Measurements from ENCODE around the gene TENM4. TPM values are rescaled to one million over a fixed set of nuclear protein-coding genes. Genes with fewer than 3 reads are reported as not detected.
A peak's percentile ranks its signal among the peaks of the same experiment; 100 is the strongest.
"Not testable (repeated sequence)": the region's sequence is repeated elsewhere in the genome, so short reads cannot be mapped to it uniquely, and the experiment has no call there.

The TENM4 gene
- total and polyA plus RNA-seq, 11 donors = 0.08 to 6.4 (median 1.0) TPM

- Histone ChIP-seq H3K27me3 (no peaks in the 10 kb centered on the region), H3K4me1 (peaks cover 0 to 20% (median 0%) of the 10 kb centered on the region in 12 donors), H3K4me3 (no peak overlapping the region), H3K36me3 (no peaks in the 10 kb centered on the region), H3K27ac (no peak overlapping the region), H3K9me3 (no peaks in the 10 kb centered on the region)
- TF ChIP-seq POLR2A (IDR thresholded peaks at IDR 0.05) = no peak
- TF ChIP-seq, protein P1, sequence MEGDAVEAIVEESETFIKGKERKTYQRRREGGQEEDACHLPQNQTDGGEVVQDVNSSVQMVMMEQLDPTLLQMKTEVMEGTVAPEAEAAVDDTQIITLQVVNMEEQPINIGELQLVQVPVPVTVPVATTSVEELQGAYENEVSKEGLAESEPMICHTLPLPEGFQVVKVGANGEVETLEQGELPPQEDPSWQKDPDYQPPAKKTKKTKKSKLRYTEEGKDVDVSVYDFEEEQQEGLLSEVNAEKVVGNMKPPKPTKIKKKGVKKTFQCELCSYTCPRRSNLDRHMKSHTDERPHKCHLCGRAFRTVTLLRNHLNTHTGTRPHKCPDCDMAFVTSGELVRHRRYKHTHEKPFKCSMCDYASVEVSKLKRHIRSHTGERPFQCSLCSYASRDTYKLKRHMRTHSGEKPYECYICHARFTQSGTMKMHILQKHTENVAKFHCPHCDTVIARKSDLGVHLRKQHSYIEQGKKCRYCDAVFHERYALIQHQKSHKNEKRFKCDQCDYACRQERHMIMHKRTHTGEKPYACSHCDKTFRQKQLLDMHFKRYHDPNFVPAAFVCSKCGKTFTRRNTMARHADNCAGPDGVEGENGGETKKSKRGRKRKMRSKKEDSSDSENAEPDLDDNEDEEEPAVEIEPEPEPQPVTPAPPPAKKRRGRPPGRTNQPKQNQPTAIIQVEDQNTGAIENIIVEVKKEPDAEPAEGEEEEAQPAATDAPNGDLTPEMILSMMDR (IDR thresholded peaks at IDR 0.05) = no peak
- ATAC-seq (no peak), DNase-seq (no peak)
- intact Hi-C loops (cut with DNase I) = no loop called here
- WGBS, 4 donors = 90 to 95% (median 92%) methylated on average over 4 of the region's 4 CpGs
These were observed 609.3 kb downstream of the TENM4 start for GRCh38 chr11:78831571-78831970.

DNA sequence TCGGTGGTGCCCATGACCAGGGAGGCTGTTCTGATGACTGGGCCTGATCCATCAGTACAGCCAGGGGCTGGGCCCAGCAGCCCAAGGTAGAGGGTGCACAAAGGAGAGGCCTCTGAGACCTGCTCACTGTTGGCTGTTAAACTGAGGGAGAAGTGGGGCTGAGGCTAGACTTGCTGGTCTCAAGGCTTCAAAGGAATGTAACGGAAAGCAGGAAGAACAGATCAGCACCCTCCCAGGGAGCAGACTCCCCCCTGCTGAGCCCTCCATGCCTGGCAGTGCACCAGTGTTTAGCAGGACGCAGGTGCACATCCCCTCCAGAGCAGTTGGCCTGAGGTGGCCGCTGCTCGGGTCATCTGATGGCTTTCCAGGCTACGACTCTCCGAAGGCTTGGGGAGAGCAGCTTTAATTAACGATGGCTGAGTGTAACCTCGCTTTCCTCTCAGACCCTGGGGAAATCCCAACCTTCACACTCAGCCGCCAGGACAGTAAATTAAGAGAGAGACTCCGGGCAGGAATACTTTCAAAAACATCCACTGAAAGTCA is 610.5 kb downstream of the TENM4 start:
- TF ChIP-seq, protein P1 (IDR thresholded peaks at IDR 0.05) = no peak
- no peak overlapping the region for H3K27ac ChIP-seq
- no peaks in the 10 kb centered on the region for H3K9me3 ChIP-seq
- WGBS, 4 donors = 65 to 84% (median 74%) methylated on average over 9 to 11 of the region's 11 CpGs
- no peak for ATAC-seq
- H3K36me3 ChIP-seq = no peaks in the 10 kb centered on the region
- H3K4me1 ChIP-seq = peaks cover 0 to 20% (median 0%) of the 10 kb centered on the region in 12 donors
- no peaks in the 10 kb centered on the region for H3K27me3 ChIP-seq
- no peak for DNase-seq
- no peak overlapping the region for H3K4me3 ChIP-seq
- intact Hi-C loops (cut with DNase I) = no loop called here

DNA sequence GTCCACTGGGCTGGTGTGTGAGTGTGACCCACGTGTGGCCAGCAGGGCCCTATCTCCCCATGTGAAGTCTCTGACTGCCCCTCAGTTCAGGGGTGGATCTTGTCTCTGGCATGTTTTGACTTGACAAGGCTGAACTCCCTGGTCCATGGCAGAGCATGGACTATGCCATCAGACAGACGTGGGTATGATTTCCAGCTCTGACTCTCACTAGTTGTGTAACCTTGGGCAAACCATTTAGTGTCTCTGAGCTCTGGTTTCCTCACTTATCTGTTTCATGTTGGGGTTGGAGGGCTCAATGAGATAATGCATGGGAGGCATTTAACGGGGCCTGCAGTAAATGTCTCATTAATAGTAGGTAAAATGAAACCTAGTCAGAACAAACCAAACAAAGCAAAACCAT is 611.7 kb downstream of the TENM4 start:
- Histone ChIP-seq H3K36me3 (no peaks in the 10 kb centered on the region), H3K4me1 (peaks cover 0 to 20% (median 0%) of the 10 kb centered on the region in 12 donors), H3K9me3 (no peaks in the 10 kb centered on the region), H3K4me3 (no peak overlapping the region), H3K27me3 (no peaks in the 10 kb centered on the region), H3K27ac (peak overlapping the region in 1 of 12 donors; percentile 87)
- ATAC-seq = no peak
- TF ChIP-seq, protein P1 (IDR thresholded peaks at IDR 0.05) = no peak
- no peak for TF ChIP-seq POLR2A (IDR thresholded peaks at IDR 0.05)
- no peak for DNase-seq
- intact Hi-C loops (cut with DNase I) = no loop called here
- WGBS, 4 donors = 77 to 97% (median 85%) methylated on average over 3 of the region's 3 CpGs

DNA sequence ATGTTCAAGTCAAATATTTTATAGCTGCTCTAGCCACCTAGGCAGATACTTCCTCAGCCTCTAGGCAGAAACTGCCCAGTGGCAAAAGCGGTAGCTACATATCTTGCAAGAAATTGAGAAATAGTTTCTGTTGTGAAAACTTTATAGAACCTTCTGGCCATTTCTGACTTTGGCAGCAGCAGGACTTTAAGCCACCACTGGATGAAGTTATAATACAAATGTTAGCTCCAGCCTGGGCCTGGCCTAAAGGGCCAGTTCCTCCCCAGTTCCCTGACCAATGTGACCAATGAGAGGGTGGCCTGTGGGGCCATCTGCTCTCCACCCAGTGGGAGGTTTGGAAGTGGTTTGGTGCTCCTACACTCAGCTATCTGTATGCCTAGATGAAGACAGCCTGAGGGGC is 612.2 kb downstream of the TENM4 start:
- DNase-seq = peak in 1 of 5 donors; percentile 37
- TF ChIP-seq, protein P1 (IDR thresholded peaks at IDR 0.05) = no peak
- no peak for TF ChIP-seq POLR2A (IDR thresholded peaks at IDR 0.05)
- WGBS, 4 donors = 85 to 98% (median 91%) methylated on average over 1 of the region's 1 CpG

GRCh38 chr11:78827291-78827690 is 613.5 kb downstream of the TENM4 start:
- ATAC-seq; intact Hi-C loops (cut with DNase I): not testable (repeated sequence)
- H3K4me1 ChIP-seq = peaks cover 0 to 20% (median 0%) of the 10 kb centered on the region in 12 donors

More for the DNA sequence above, 612.2 kb downstream of the TENM4 start:
- intact Hi-C loops (cut with DNase I) = no loop called here
- Histone ChIP-seq H3K4me1 (peaks cover 0 to 20% (median 0%) of the 10 kb centered on the region in 12 donors), H3K27ac (peak overlapping the region in 1 of 12 donors; percentile 87), H3K4me3 (no peak overlapping the region), H3K27me3 (no peaks in the 10 kb centered on the region), H3K36me3 (no peaks in the 10 kb centered on the region), H3K9me3 (no peaks in the 10 kb centered on the region)
- peak in 2 of 4 donors; percentile 39 to 70 for ATAC-seq

More at GRCh38 chr11:78827291-78827690, 613.5 kb downstream of the TENM4 start:
- not testable (repeated sequence) for H3K36me3 ChIP-seq, H3K27me3 ChIP-seq, H3K9me3 ChIP-seq, H3K4me3 ChIP-seq, DNase-seq
- H3K27ac ChIP-seq = peak overlapping the region in 1 of 12 donors; percentile 87
- WGBS, 4 donors = 92 to 97% (median 95%) methylated on average over 4 of the region's 4 CpGs

All from heart left ventricle (tissue), 16 donors.